ENCODE results near the gene KCNH2. TPM values are rescaled to one million over a fixed set of nuclear protein-coding genes. Genes with fewer than 3 reads are reported as not detected.

The KCNH2 gene
- total and polyA plus RNA-seq, 2 of the 8 experiments (the other 6 are each of a cell fraction or from before 2014, with no cell fraction given): 8.0 to 15.0 TPM

GRCh38 chr7:151016942-151017341, 38.8 kb upstream of the KCNH2 start:
- Histone ChIP-seq H2AK5ac (ENCODE audit: low read depth, low read length) (no peak overlapping the region), H3K23ac (ENCODE audit: insufficient read length) (no peak overlapping the region), H4K91ac (replicated peaks; ENCODE audit: insufficient read length, low read length) (no peak overlapping the region), H3K4me1 (replicated peaks in 1 of 4; ENCODE audit: control insufficient read depth in 3 of 4, insufficient read depth in 4 of 4, low read length in 3 of 4) (peaks cover 0 to 30% (median 19%) of the 10 kb centered on the region in 4 experiments; a peak in 5 of 7 replicates), H3K18ac (ENCODE audit: extremely low read depth, low read length) (no peak overlapping the region), H2BK12ac (ENCODE audit: low read depth, low read length) (no peak overlapping the region), H3K36me3 (ENCODE audit: control insufficient read depth in 2 of 4, insufficient read depth in 4 of 4, low read length in 3 of 4) (no peaks in the 10 kb centered on the region), H3K9ac (replicated peaks in 1 of 4; ENCODE audit: extremely low read depth in 1 of 4, low read depth in 3 of 4, low read length in 3 of 4) (no peak overlapping the region), H4K20me1 (replicated peaks in 1 of 2; ENCODE audit: control insufficient read depth in 1 of 2, insufficient read depth in 2 of 2, low read length in 2 of 2) (no peaks in the 10 kb centered on the region), H3K4ac (replicated peaks; ENCODE audit: insufficient read length, low read depth, low read length) (no peak overlapping the region), H2BK20ac (ENCODE audit: low read length) (no peak overlapping the region), H2BK5ac (ENCODE audit: low read depth, low read length) (no peak overlapping the region), H3K4me2 (ENCODE audit: insufficient read depth in 1 of 2, low read depth in 2 of 2, low read length in 2 of 2) (no peak overlapping the region; a peak in 1 of 4 replicates), H3K79me2 (ENCODE audit: control insufficient read depth in 1 of 2, insufficient read depth in 2 of 2, low read length in 2 of 2) (no peaks in the 10 kb centered on the region), H3K56ac (replicated peaks; ENCODE audit: insufficient read length, low read depth, low read length) (no peak overlapping the region), H4K5ac (ENCODE audit: insufficient read length, low read depth, low read length) (no peak overlapping the region), H3K9me3 (ENCODE audit: insufficient read depth in 2 of 2, low read depth in 1 of 2, low read length in 1 of 2) (no peaks in the 10 kb centered on the region), H3K27ac (ENCODE audit: low read depth, low read length) (no peak overlapping the region), H3K79me1 (ENCODE audit: low read depth, low read length) (no peaks in the 10 kb centered on the region; the same call in 1 of the 2 replicates), H2AFZ (ENCODE audit: low read length) (no peak overlapping the region), H2BK15ac (ENCODE audit: low read length) (0 out of 2 replicates have a peak overlapping the region, but pooled peaks have one; percentile 20), H4K8ac (ENCODE audit: extremely low read depth, insufficient read depth, low read length) (no peak overlapping the region), H3K14ac (ENCODE audit: insufficient read length) (no peak overlapping the region), H3K23me2 (ENCODE audit: low read depth, low read length) (peaks cover 7% of the 10 kb centered on the region; the same call in 1 of the 2 replicates), H2BK120ac (replicated peaks; ENCODE audit: low read depth, low read length) (no peak overlapping the region), H3K27me3 (replicated peaks in 1 of 4; ENCODE audit: control insufficient read depth in 3 of 4, extremely low read depth in 1 of 4, insufficient read depth in 3 of 4, low read length in 3 of 4) (peaks cover 8 to 46% (median 41%) of the 10 kb centered on the region in 4 experiments), H3K4me3 (ENCODE audit: extremely low read depth in 1 of 4, insufficient read depth in 2 of 4, low read depth in 3 of 4, low read length in 4 of 4) (no peak overlapping the region)
- DNase-seq (ENCODE audit: low read depth in 1 of 2, low spot score in 2 of 2) (no peak), FAIRE-seq (no peak)
- POLR2A ChIA-PET (ENCODE audit: partially characterized antibody): interaction anchor here (1.4 to 2.7 kb wide), 3 partner anchors 10 to 17 kb away, joined by 3 to 18 read pairs (median 4); partner anchors contain the start of gene ABCB8
- CTCF ChIA-PET (ENCODE audit: partially characterized antibody): interaction anchor here (0.8 to 8.0 kb wide), 17 partner anchors 8 to 210 kb away, joined by 3 to 116 read pairs (median 9); partner anchors contain the start of genes ABCB8, ABCF2, FASTK and NOS3
- WGBS, 2 experiments (ENCODE audit: extremely low coverage in 1 of 2, insufficient coverage in 1 of 2, insufficient read length in 1 of 2, insufficient replicate concordance in 2 of 2, low coverage in 1 of 2, low lambda C conversion rate in 2 of 2, missing lambda C conversion rate in 1 of 2): 85% methylated on average over 15 of the region's 15 CpGs; no CpG with 5 or more reads in 1 of the 2 experiments
- TF ChIP-seq BCL11A (IDR thresholded peaks at IDR 0.05; ENCODE audit: low read depth in 2 of 2, low read length in 2 of 2) (no peak), TEAD4 (IDR thresholded peaks at IDR 0.05; ENCODE audit: low read depth, low read length) (no peak), MAX (IDR thresholded peaks at IDR 0.05) (no peak), SP4 (IDR thresholded peaks at IDR 0.05; ENCODE audit: low read length) (no peak), SIRT6 (IDR thresholded peaks at IDR 0.05; ENCODE audit: low read length) (no peak), GABPA (IDR thresholded peaks at IDR 0.05; ENCODE audit: borderline replicate concordance, insufficient read depth, low read length) (no peak), CEBPB (IDR thresholded peaks at IDR 0.05; ENCODE audit: low read depth, low read length) (no peak), CHD1 (IDR thresholded peaks at IDR 0.05; ENCODE audit: low read depth, low read length) (no peak), KDM1A (IDR thresholded peaks at IDR 0.05; ENCODE audit: borderline replicate concordance, low read length) (no peak), JUN (IDR thresholded peaks at IDR 0.05; ENCODE audit: low read depth, low read length) (no peak), SP1 (IDR thresholded peaks at IDR 0.05; ENCODE audit: low read depth, low read length) (no peak), RFX5 (IDR thresholded peaks at IDR 0.05; ENCODE audit: borderline replicate concordance, low read depth, low read length) (no peak), EZH2 (IDR thresholded peaks at IDR 0.05; ENCODE audit: low read depth, low read length, severe bottlenecking) (no peak), GTF2F1 (IDR thresholded peaks at IDR 0.05; ENCODE audit: borderline replicate concordance, low read depth, low read length) (no peak), MAFK (IDR thresholded peaks at IDR 0.05; ENCODE audit: low read depth, low read length) (no peak)

Measured in H1 (cell line).